ENCODE data around the gene POP5.
"Not testable (repeated sequence)": the region's sequence is repeated elsewhere in the genome, so short reads cannot be mapped to it uniquely, and the experiment has no call there.

The POP5 gene

DNA sequence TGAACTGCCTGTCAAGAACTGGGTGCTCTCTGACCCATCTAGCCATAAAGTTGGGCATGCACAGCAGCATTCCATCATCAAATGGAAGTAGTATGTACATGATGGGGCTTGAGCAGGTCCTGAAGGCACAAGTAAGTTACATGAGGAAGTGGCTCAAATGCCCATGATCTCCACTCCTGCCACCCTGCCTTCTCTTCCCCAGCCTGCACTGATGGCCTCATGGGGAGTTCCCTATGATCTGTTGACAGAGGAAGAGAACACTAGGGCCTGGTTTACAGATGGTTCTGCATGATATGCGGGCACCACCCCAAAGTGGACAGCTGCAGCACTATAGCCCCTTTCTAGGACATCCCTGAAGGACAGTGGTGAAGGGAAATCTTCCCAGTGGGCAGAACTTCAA lies 30.3 kb upstream of the POP5 start:
- not testable (repeated sequence) for H3K4me1 ChIP-seq (ENCODE audit: control insufficient read depth in 5 of 5, insufficient read depth in 5 of 5, low read length in 5 of 5); H3K9ac ChIP-seq (ENCODE audit: low read length in 5 of 5); H3K36me3 ChIP-seq (ENCODE audit: control insufficient read depth in 5 of 5, insufficient read depth in 5 of 5, low read length in 5 of 5); H3K4me3 ChIP-seq (ENCODE audit: low read depth in 1 of 5, low read length in 5 of 5); H3K9me3 ChIP-seq (ENCODE audit: control insufficient read depth in 5 of 5, low read length in 5 of 5); H3K27ac ChIP-seq (ENCODE audit: low read depth, low read length); H3K27me3 ChIP-seq (ENCODE audit: control insufficient read depth in 5 of 5, insufficient read depth in 4 of 5, low read length in 5 of 5)

- Histone ChIP-seq H3K9me3 (ENCODE audit: control insufficient read depth in 5 of 5, low read length in 5 of 5) (no peaks in the 10 kb centered on the region), H3K36me3 (ENCODE audit: control insufficient read depth in 5 of 5, insufficient read depth in 5 of 5, low read length in 5 of 5) (no peaks in the 10 kb centered on the region), H3K27me3 (ENCODE audit: control insufficient read depth in 5 of 5, insufficient read depth in 4 of 5, low read length in 5 of 5) (peaks cover 0 to 5% (median 0%) of the 10 kb centered on the region in 5 donors), H3K9ac (ENCODE audit: low read length in 5 of 5) (no peak overlapping the region), H3K27ac (ENCODE audit: low read depth, low read length) (no peak overlapping the region), H3K4me1 (ENCODE audit: control insufficient read depth in 5 of 5, insufficient read depth in 5 of 5, low read length in 5 of 5) (no peaks in the 10 kb centered on the region), H3K4me3 (ENCODE audit: low read depth in 1 of 5, low read length in 5 of 5) (no peak overlapping the region)
Measured at GRCh38 chr12:120610560-120610959, 29.4 kb upstream of the POP5 start.

- H3K27ac ChIP-seq (ENCODE audit: low read depth, low read length); H3K36me3 ChIP-seq (ENCODE audit: control insufficient read depth in 5 of 5, insufficient read depth in 5 of 5, low read length in 5 of 5); H3K4me1 ChIP-seq (ENCODE audit: control insufficient read depth in 5 of 5, insufficient read depth in 5 of 5, low read length in 5 of 5); H3K4me3 ChIP-seq (ENCODE audit: low read depth in 1 of 5, low read length in 5 of 5); H3K9me3 ChIP-seq (ENCODE audit: control insufficient read depth in 5 of 5, low read length in 5 of 5); H3K9ac ChIP-seq (ENCODE audit: low read length in 5 of 5): not testable (repeated sequence)
- H3K27me3 ChIP-seq (ENCODE audit: control insufficient read depth in 5 of 5, insufficient read depth in 4 of 5, low read length in 5 of 5) = peaks cover 0 to 14% (median 9%) of the 10 kb centered on the region in 5 donors
Measured at GRCh38 chr12:120602416-120602815, 21.2 kb upstream of the POP5 start.

DNA sequence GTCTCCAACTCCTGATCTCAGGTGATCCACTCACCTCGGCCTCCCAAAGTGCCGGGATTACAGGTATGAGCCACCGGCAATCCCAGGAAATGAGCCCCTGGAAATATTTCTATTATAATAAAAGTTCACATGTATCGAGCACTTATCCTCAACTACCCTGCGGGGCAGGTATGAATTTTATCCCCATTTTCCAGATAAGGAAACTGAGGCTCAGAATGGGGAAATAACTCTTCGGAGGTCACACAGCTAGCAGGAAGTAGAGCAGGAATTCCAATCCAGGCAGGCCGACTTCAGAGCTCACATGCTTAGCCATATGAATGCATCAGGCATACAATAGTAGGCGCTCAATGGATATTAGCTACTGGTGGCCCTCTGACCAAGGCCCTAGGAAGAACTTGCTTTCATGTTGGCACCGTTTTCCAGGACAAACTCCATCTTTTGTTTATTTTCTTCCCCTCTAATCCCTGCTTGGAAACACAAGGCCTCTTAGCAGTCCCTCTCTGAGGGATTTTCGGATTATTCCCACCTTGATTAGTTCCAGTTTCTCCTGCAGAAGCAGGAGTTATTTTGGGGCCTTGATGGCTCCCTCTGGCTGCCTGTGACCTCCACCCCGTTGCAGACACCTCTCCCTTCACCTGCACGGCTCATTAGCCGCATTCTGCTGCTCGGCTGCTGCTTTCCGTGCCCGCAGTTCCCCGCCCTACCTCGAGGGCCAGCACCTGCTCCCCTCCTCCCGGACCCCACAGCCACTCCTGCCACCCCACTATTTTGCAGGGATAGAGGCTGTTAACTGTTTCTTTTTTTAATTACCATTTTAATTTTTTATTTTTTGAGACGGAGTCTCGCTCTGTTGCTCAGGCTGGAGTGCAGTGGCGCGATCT lies 18.7 kb upstream of the POP5 start:
- H3K27me3 ChIP-seq (ENCODE audit: control insufficient read depth in 5 of 5, insufficient read depth in 4 of 5, low read length in 5 of 5) = peaks cover 0 to 19% (median 9%) of the 10 kb centered on the region in 5 donors
- H3K9me3 ChIP-seq (ENCODE audit: control insufficient read depth in 5 of 5, low read length in 5 of 5) = no peaks in the 10 kb centered on the region
- H3K4me1 ChIP-seq (ENCODE audit: control insufficient read depth in 5 of 5, insufficient read depth in 5 of 5, low read length in 5 of 5) = peaks cover 0 to 7% (median 0%) of the 10 kb centered on the region in 5 donors
- no peak overlapping the region for H3K9ac ChIP-seq (ENCODE audit: low read length in 5 of 5)
- H3K36me3 ChIP-seq (ENCODE audit: control insufficient read depth in 5 of 5, insufficient read depth in 5 of 5, low read length in 5 of 5) = no peaks in the 10 kb centered on the region
- H3K4me3 ChIP-seq (ENCODE audit: low read depth in 1 of 5, low read length in 5 of 5) = no peak overlapping the region
- H3K27ac ChIP-seq (ENCODE audit: low read depth, low read length) = no peak overlapping the region

- Histone ChIP-seq H3K27ac (ENCODE audit: low read depth, low read length) (no peak overlapping the region), H3K36me3 (ENCODE audit: control insufficient read depth in 5 of 5, insufficient read depth in 5 of 5, low read length in 5 of 5) (no peaks in the 10 kb centered on the region), H3K4me3 (ENCODE audit: low read depth in 1 of 5, low read length in 5 of 5) (no peak overlapping the region), H3K9me3 (ENCODE audit: control insufficient read depth in 5 of 5, low read length in 5 of 5) (no peaks in the 10 kb centered on the region), H3K4me1 (ENCODE audit: control insufficient read depth in 5 of 5, insufficient read depth in 5 of 5, low read length in 5 of 5) (peaks cover 0 to 7% (median 0%) of the 10 kb centered on the region in 5 donors), H3K9ac (ENCODE audit: low read length in 5 of 5) (no peak overlapping the region), H3K27me3 (ENCODE audit: control insufficient read depth in 5 of 5, insufficient read depth in 4 of 5, low read length in 5 of 5) (peaks cover 0 to 19% (median 9%) of the 10 kb centered on the region in 5 donors)
Measured at GRCh38 chr12:120598674-120599463, 17.7 kb upstream of the POP5 start.

- Histone ChIP-seq H3K9ac (ENCODE audit: low read length in 5 of 5) (no peak overlapping the region), H3K4me3 (ENCODE audit: low read depth in 1 of 5, low read length in 5 of 5) (no peak overlapping the region), H3K9me3 (ENCODE audit: control insufficient read depth in 5 of 5, low read length in 5 of 5) (no peaks in the 10 kb centered on the region), H3K27me3 (ENCODE audit: control insufficient read depth in 5 of 5, insufficient read depth in 4 of 5, low read length in 5 of 5) (peaks cover 0 to 19% (median 9%) of the 10 kb centered on the region in 5 donors), H3K27ac (ENCODE audit: low read depth, low read length) (no peak overlapping the region), H3K4me1 (ENCODE audit: control insufficient read depth in 5 of 5, insufficient read depth in 5 of 5, low read length in 5 of 5) (peaks cover 0 to 7% (median 0%) of the 10 kb centered on the region in 5 donors), H3K36me3 (ENCODE audit: control insufficient read depth in 5 of 5, insufficient read depth in 5 of 5, low read length in 5 of 5) (no peaks in the 10 kb centered on the region)
Measured at GRCh38 chr12:120597861-120598260, 16.7 kb upstream of the POP5 start.

GRCh38 chr12:120596901-120597300 lies 15.7 kb upstream of the POP5 start:
- H3K4me1 ChIP-seq (ENCODE audit: control insufficient read depth in 5 of 5, insufficient read depth in 5 of 5, low read length in 5 of 5) = peaks cover 0 to 10% (median 3%) of the 10 kb centered on the region in 5 donors
- no peak overlapping the region for H3K27ac ChIP-seq (ENCODE audit: low read depth, low read length)
- H3K27me3 ChIP-seq (ENCODE audit: control insufficient read depth in 5 of 5, insufficient read depth in 4 of 5, low read length in 5 of 5) = peaks cover 0 to 16% (median 8%) of the 10 kb centered on the region in 5 donors
- H3K9ac ChIP-seq (ENCODE audit: low read length in 5 of 5) = no peak overlapping the region
- no peaks in the 10 kb centered on the region for H3K9me3 ChIP-seq (ENCODE audit: control insufficient read depth in 5 of 5, low read length in 5 of 5)
- H3K4me3 ChIP-seq (ENCODE audit: low read depth in 1 of 5, low read length in 5 of 5) = no peak overlapping the region
- H3K36me3 ChIP-seq (ENCODE audit: control insufficient read depth in 5 of 5, insufficient read depth in 5 of 5, low read length in 5 of 5) = no peaks in the 10 kb centered on the region

DNA sequence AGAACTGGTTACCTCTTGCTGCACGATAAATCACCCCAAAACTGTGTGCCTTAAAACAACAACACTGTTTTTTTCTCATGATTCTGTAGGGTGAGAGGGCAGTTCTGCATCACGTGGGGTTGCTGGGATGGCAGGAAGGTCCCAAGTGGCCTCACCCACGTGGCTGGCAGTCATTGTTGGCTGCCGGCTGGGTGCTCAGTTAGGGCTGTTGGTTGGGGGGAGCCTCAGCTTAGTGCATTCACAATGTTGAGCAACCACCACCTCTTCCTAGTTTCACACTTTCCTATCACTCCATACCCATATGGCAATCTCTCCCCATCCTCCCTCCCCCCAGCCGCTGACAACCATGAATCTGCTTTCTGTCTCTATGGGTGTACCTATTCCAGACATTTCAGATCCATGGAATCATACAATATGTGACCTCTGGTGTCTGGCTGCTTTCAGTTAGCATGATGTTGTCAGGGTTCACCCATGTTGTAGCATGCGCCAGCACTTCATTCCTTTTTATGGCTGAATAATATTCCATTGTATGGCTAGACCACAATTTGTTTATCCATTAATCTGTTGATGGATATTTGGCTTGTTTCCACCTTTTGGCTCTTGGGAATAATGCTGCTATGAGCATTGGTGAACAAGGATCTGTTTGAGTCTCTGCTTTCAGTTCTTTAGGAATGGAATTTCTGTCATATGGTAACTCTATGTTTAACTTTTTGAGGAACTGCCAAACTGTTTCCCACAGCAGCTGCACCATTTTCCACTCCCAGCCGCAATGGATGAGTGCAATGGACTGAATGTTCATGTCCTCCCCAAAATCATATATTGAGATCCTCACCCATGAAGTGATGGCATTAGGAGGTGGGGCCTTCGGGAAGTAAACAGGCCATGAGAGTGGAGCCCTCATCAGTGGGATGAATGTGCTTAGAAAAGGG lies 11.2 kb upstream of the POP5 start:
- Histone ChIP-seq H3K4me3 (ENCODE audit: low read depth in 1 of 5, low read length in 5 of 5) (no peak overlapping the region), H3K9ac (ENCODE audit: low read length in 5 of 5) (no peak overlapping the region), H3K36me3 (ENCODE audit: control insufficient read depth in 5 of 5, insufficient read depth in 5 of 5, low read length in 5 of 5) (no peaks in the 10 kb centered on the region), H3K9me3 (ENCODE audit: control insufficient read depth in 5 of 5, low read length in 5 of 5) (no peaks in the 10 kb centered on the region), H3K27me3 (ENCODE audit: control insufficient read depth in 5 of 5, insufficient read depth in 4 of 5, low read length in 5 of 5) (peaks cover 0 to 5% (median 0%) of the 10 kb centered on the region in 5 donors), H3K27ac (ENCODE audit: low read depth, low read length) (no peak overlapping the region), H3K4me1 (ENCODE audit: control insufficient read depth in 5 of 5, insufficient read depth in 5 of 5, low read length in 5 of 5) (peaks cover 0 to 6% (median 3%) of the 10 kb centered on the region in 5 donors)

GRCh38 chr12:120590741-120591407 lies 9.7 kb upstream of the POP5 start:
- H3K4me3 ChIP-seq (ENCODE audit: low read depth in 1 of 5, low read length in 5 of 5) = no peak overlapping the region
- no peak overlapping the region for H3K27ac ChIP-seq (ENCODE audit: low read depth, low read length)
- peaks cover 0 to 6% (median 3%) of the 10 kb centered on the region in 5 donors for H3K4me1 ChIP-seq (ENCODE audit: control insufficient read depth in 5 of 5, insufficient read depth in 5 of 5, low read length in 5 of 5)
- no peak overlapping the region for H3K9ac ChIP-seq (ENCODE audit: low read length in 5 of 5)
- H3K36me3 ChIP-seq (ENCODE audit: control insufficient read depth in 5 of 5, insufficient read depth in 5 of 5, low read length in 5 of 5) = no peaks in the 10 kb centered on the region
- H3K9me3 ChIP-seq (ENCODE audit: control insufficient read depth in 5 of 5, low read length in 5 of 5) = no peaks in the 10 kb centered on the region
- H3K27me3 ChIP-seq (ENCODE audit: control insufficient read depth in 5 of 5, insufficient read depth in 4 of 5, low read length in 5 of 5) = no peaks in the 10 kb centered on the region

Data from subcutaneous abdominal adipose tissue (tissue), 5 donors.